NCI-H146 (cell line): ENCODE data around the gene SMPD4.
"Not testable (repeated sequence)": the region's sequence is repeated elsewhere in the genome, so short reads cannot be mapped to it uniquely, and the experiment has no call there.

Source experiments
- DNase-seq: peaks from one replicate; lab custom pipeline; 2025; lab: John Stamatoyannopoulos, UW

The SMPD4 gene

DNA sequence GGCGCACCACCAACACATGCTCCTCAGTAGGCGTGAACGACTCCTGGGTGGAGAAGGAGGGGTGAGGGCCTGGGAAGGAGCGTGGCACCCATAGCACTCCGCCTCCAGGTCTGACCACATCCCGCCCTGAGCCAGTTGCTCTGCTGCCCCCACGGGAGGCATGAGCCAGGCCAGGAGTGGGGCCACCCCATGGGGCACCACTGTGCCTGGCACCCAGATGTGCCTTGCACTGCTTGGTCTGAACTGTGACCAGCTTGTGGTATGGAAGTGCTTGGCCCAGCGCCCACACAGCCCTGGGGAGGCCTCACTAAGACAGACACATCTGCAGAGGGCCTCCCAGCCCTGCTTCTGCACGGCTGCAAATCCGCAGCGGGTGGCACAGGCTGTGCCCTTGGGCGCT, 24.0 kb downstream of the SMPD4 start:
- not testable (repeated sequence) for DNase-seq

DNA sequence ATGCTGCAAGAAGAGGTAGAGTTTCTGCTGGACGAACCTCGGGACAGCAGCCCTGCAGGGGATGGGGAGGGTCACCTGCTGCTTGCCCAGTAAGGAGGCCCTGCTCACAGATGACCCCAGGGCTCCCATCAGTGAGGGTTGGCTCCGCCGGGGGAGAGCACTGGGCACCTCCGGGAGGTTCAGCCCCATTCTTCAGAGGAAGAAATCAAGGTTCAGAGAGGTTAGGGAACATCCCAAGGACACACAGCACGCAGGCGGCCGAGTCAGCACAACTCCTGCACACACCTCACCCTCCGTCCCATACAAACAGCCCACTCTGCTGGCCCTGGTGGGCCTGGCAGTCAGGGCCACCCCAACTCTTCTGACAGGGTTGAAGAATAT, 24.8 kb downstream of the SMPD4 start:
- DNase-seq = no peak

DNA sequence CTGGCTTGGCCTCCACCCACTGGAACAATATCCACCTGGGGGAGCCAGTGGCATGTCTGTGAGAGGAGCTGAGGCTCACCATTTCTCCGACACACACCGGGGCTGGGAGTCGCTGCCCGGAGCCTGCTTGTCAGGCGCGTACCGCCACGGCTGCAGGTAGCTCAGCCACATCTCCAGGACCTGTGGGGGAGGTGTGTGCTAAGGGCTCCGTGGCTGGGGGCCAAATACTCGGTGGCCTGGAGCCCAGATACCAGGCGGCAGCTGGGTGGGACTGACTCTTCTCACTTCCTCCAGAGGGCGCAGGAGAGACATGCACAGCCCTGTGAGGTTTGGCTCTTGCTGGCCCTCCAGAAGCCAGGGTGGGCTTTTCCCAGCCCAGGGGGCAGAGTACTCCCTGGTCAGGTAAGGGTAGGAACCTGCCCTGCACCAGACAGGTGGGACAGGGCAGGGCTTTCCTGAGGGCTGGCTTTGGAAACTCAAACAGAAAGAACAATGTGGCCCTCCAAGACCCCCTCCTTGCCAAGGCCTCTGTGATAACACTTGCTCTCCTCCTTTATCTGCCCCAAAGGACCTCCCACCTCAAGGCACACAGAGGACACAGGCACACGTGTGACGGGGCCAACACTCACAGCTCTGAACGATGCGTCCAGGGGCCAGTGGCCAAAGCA, 25.3 kb downstream of the SMPD4 start:
- peak; percentile 21 for DNase-seq

DNA sequence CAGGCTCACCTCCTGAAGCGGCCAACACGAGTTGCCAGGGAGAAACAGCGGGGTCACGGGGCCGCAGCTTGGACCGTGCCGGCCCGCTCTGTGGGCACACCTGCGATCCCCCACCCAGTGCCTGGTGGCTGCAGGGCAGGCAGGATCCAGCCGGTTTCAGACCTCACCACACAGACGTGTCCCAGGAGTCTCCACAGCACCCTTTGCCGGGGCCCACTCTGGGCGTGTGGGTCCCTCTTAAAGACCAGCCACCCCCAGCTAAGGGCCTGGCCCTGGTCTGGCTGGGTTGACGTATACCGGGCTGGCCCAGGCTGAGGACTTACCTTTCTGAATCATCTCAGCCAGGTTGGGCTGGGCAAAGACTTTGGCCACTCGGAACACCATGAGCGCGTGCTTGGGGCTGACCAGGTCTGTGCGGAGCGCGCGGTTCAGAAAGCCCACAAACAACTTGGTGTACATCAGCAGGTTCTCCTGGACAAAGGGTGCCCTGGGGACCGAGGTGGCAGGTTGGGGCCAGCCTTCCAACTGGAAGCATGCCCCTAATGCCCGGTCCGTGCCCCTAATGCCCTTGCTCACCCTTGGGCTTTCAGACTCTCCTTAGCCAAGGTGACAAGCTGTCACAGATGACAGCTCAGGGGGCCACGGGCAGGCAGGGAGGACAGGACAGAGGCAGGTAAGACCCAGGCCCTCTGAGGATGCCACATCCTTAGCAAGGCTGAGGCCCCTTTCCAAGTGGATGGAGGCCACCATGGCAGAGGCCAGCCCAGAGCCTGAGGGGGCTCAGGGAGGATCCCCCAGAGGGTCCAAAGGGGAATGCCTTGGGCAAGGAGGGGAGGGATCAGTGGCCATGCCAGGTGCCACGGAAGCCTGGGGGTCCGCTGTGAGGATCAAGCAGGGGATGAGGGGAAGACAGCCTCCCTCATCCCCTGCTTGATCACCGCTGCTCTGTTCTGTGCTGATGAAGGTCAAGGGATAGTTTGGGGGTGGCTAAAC, 26.3 kb downstream of the SMPD4 start:
- DNase-seq = no peak

DNA sequence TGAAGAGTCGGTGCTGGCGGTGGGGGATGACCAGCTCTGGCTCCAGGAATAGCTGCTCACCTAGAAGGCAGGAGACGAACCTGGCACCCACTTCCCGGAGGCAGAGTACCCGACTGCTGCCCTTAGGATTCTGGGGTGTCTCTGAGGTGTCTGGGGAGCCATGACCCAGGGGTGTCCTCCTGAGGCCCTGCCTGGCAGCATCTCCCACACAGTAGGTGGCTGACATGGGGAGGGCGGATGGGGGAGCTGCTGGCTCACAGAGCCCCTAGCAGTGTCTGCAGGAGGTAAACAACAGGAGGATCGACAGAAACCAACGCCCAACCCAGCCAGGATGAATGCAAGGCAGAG, 27.0 kb downstream of the SMPD4 start:
- DNase-seq = not testable (repeated sequence)

DNA sequence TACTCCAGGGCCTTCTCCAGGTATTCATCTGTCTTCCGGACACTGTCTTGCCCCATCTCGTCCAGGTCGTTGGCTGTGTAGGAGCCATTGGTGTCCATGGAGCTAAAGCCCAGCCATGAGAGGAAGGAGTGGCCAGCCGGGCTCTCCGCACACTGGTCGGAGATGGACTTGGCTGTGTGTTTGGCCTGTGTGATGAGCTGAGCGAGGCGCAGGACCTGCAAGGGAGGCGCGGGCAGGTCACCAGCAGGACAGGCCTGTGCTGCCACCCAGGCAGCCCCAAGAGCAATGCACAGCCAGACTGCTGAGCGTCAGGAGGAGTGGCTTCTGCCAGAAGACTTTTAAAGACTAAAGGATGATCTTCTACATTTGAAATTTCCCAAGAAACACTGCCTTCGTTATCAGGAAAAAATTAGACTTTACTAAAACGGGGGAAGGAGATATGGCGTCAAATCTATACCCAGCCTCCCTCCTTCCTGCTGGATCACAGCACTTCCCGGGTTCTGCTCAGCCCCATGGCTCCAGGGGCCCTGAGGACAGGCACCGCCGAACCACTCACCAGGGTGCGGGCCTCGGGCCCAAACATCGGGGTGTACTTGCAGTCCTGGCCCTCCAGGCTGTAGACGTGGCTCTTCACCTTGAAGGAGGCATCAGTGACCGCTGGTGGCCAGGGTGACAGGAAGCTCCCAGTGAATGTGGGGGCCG, 27.5 kb downstream of the SMPD4 start:
- DNase-seq = not testable (repeated sequence)

DNA sequence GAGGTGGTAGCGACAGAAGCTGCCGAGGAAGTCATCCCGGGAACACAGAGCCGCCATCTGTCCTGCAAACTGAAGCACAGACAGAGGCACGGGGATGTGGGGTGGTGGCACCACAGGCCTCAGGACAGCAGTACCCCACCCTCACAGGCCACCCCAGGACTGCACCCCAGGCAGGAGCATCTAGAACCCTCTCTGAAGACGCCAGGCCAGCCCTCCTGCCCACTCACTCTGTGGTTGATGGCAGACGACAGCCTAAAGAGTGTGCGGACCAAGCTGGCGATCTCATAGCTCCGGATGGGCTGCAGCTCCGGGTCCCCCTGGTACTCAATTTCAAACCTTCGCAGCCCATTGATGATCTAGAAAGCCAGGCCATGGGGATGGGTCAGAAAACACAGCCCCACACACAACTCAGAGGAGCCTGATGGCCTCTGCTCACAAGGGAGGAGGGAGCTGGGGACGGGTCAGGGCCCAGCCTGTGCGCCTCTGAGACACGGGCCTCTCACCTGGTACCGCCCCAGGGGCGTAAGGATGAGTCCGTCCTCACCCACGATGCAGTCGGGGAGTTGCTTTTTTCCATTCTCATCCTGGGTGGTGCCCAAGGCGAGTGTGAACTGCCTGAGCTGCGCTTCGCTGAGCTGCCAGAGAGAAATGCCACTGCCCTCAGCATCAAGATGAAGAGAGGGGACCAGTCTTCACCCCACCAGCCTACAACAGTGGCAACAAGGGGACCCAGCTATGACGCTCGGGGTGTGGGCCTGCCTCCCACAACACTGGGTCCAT, 28.4 kb downstream of the SMPD4 start:
- DNase-seq = no peak

DNA sequence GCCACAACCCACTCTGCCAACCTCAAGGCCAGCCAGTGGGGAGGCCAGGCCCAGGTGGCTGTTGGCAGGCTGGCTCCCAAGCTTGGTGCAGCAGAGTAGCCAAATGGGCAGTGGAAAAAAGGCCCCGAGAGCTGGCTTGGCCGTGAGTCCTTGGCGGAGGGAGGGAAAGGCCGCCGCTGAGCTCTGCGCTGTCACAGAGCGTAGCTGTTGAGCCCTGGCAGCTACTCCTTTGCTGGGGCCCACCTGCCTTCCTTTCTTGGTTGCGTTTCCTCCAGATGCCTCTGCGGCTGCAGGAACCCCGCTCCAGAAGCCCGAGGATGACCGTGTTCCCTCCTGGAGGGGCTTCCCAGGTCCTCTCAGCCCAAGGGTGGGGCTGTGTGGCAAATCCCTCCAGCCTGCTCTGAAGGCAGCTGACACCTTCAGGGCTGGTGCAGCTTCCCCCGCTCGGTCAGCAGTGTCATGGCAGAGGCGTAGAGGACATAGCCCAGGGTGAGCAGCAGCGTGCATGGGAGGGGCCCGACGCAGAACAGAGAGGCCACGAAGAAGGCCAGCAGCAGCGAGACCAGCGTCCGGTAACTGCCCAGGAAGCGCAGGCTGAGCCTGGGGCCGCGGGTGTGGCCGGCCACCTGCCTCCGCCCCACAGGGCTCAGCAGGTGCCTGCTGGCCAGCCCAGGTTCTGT, 29.1 kb downstream of the SMPD4 start:
- DNase-seq = not testable (repeated sequence)

DNA sequence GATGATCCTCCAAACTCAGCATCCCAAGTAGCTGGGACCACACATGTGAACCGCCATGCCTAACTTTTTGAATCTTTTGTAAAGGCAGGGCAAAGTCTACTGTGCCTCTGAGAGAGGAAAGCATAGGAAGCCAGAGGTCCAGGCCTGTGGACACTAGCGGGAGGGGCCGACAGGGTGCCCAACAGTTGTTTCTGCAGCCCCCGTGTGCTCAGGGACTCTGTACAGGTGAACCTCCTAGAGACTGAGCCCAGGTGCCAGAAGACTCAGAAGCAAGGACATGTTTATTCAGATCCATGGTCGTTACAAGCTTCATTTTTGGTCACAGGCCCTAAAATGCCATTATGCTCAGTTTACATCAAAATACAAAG, 30.3 kb downstream of the SMPD4 start:
- not testable (repeated sequence) for DNase-seq

DNA sequence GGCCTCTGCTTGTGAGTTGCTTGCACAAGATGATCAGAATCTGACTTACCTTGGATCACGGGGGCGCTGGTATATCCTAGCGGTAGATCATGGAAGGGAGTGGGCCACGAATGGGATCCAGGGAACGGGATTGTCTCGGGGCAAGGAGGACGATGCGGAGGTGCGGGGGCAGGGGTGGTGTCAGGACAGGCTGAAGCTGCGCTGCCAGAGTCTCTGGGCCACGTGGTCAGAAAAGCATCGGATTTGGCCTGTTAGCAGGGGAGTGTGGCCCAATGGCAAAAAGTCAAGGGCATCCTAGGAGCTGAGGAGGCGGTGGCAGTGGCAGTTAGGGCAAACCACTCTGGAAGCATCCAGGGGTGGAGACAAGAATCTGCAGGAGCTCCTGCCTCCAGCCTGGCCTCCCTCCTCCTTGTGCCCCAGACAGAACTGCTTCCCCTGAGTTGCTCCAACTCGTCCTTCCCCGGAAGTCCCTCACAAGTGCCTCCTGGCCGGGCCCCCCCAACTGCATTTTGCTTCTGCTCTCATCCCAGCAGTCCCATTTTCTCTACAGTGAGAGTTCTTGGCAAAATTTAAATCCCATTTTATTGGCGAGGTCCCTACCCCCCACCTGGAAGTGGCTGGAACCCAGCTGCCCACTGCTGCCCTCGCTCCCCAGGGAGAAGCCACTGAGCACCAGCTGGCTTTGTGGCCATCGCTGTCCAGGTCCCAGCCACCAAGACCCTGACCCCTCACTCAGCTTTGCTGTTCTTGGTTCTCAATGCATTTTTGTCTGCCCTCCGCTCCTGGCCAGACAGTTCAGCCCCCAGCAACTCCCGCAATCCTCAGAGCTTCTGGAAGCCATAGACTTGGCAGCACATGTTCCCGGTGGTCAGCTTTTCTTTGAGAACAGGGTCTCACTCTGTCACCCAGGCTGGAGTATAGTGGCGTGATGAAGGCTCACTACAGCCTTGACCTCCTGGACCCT, 30.9 kb downstream of the SMPD4 start:
- DNase-seq = no peak

DNA sequence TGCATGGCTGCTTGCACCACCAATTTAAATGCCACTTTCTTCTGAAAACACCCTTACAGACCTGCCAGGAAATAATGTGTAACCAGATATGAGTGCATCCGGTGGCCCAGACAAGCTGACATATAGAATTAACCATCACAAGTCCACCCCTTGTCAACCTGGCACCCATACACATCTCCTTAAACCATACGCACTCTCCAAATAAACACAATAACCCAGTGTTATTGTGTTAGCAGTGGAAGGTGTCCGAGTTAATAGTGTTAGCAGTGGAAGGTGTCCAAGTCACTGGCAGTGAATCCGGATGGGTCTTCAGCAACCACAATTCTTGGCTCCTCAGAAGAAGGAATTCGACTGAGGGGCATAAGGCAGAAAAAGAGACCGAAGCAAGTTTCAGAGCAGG, 32.9 kb downstream of the SMPD4 start:
- not testable (repeated sequence) for DNase-seq

DNA sequence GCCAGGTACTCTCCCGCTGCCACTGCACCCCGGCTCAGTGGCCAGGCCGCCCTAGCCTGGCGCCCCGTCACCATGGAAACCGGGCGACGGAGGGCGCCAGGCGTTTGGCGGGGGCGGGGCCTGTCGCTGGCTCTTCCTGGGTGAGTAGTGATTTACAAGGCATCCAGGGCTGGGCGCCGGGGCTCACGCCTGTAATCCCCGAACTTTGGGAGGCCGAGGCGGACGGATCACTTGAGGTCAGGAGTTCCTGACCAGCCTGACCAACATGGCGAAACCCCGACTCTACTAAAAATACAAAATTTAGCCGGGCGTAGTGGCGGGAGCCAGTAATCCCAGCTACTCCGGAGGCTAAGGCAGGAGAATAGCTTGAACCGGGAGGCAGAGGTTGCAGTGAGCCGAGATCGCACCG, 36.4 kb downstream of the SMPD4 start, which contains the start of gene CCDC74B:
CCDC74B (minus strand) TSS at position 107 of the 409 bp plus-strand sequence. CDS start 116 bp downstream, outside the sequence.
- peak; percentile 64 for DNase-seq

DNA sequence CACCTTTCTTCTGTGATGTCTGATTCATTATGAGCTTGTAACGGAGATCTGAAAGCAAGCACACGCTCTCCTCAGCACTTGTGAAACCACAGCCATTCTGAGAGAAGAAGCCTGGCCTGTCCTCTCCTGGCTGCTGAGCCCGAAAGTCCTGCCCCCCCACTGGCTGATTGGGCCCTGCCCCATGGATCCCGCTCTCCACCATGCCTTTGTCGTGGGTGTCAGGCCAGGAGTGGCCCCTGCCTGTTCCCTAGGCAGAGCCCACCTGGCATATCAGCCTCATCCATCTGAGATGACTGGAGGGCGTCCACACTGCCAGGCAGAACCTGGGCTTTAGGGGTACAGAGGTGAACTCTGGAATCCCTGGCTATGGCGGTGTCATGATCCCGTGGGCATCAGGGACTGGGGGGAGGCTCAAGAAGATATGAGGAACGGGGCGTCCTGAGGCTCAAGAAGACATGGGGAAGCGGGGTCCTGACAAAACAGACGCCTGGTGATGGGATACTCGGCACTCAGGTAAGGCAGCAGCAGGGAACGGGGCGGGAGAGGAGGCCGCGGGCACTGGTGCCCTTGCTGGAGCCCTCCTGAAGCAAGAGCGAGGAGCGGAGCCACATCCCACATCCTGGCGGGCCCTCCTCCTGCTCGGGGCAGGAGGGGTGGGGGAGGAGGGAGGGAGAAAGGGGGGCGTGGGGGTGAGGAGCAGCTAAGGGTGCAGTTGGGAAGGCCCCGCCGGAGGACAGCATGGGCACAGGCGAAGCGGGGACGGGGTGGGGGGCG, 37.9 kb downstream of the SMPD4 start:
- DNase-seq = not testable (repeated sequence)

DNA sequence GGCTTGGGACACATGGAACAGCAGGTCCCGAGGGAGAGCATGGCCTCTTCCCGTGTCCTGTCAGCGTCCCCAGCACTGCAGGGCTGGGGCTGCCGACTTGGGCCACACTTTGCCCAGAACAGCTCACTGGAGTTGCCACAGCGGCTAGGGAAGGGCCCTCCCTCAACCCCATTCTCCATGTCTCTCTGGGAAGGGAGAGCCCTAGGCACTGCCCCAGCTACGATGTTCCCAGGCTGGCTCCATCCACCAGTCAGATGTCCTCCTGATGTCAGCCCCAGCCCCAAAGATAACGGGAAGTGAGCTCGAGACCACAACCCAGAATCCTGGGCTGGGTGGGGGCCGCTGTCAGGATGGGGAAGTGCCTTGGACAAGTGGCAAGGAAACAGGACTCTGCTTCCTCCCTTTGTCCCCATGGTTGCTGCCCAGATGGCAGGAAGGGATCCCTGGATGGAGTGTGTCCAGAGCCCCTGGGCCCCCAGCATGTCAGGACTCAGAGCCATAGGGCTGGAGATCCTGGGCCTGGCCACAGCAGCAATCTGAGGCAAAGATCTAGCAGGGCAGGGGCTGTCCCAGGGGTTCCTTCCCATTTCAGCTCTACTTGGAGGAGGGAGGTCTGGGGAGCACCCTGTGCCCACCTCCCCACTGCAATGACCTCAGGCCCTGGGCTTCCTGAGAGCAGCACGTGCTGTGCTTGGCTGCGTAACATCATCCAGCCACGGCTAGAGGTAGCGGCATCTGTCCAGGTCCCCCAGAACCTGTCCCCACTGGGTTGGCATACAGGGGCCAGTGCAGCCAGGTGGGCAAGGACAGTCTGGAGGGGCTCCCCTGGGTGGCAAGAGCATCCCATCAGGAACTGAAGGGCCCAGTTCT, 38.8 kb downstream of the SMPD4 start:
- DNase-seq = not testable (repeated sequence)

DNA sequence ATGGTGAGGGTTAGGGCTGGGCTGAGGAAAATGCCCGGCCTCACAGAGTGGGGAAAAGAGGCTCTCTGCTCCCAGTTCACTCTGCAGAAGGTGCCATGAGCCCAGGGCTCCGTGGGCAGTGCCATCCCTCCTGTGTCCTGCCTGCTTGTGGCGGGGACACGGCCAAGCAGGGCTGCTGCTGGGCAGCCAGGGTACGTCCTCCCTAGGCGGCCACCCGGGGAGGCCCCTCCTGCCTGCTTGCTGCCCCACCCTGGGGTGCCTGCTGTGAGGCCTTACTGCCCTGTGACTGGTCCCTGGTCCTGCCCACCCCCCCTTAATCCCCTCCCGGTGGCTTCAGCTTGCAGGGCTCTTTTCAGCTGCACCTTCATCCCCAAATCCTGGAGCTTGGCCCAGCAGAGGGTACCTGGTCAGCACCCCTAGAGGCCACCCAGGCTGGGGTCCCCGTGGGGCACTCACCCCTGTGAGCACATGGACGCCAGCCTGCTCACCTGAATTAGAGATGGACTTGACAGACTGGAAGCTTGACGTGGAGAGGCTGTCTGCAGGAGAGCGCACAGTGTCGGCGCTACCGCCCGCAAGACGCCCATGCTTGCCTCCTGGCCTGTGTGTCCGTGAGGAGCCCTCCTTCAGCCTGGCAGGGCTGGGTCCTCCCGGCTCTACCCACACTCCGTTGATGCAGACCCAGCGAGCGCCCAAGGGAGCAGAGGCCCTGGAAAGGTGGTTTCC, 39.6 kb downstream of the SMPD4 start:
- DNase-seq = not testable (repeated sequence)

DNA sequence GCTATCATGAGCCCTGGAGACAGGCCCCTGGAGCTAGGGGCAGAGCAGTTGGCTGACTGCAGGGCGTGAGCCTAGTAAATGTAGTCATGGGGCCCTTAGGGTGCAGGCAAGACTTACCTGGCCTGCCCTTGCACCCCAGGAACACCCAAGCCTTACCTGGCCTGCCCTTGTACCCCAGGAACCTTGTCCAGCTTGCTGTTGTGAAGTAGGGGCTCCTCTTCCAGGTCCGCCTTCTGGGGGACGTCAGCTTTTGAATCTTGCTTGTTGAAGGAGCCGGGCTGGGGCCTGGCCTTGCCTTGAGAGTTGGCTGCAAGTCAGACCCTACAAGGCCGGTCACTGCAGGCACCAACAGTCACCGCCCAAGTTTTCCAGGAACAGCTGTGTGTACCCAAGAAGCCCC, 40.4 kb downstream of the SMPD4 start:
- not testable (repeated sequence) for DNase-seq

DNA sequence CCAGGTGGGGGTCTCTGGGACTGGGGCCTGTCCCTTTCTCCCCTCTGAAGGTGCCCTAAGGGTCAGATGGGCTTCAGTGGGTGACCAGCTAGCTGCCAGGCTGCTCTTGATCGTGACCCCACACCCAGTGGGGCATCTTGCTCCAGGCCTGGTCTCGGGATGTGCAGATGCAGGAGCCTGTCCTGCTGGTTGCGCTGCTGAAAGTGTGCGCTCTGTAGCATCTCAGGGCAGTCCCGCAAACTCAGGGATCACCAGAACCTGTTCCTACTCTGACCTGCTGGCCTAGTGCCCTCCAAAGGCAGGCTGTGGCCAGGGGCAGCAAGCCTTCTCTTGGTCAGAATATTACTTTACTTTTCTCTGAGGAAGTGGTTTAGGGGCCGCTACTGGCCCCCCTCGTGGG, 40.9 kb downstream of the SMPD4 start:
- DNase-seq = not testable (repeated sequence)
